SK-N-SH treated with all-trans-retinoic acid at 6 μM for 48 hours (cell line): ENCODE measurements around the gene FAM181B.

Experiments
- RARB ChIP-seq: fragments of 250-450 bp; sonication (Bioruptor Pico); IDR thresholded peaks from 2 replicates; pipeline ENCODE4 v1.8.0; 2021; ENCODE audit warnings: mild to moderate bottlenecking, moderate library complexity
- TCF4 ChIP-seq: fragments of 250-450 bp; sonication (Bioruptor Pico); IDR thresholded peaks from 2 replicates; pipeline ENCODE4 v1.8.0; 2021; ENCODE audit warnings: mild to moderate bottlenecking, moderate library complexity, borderline replicate concordance
- TOX ChIP-seq: fragments of 250-450 bp; sonication (Bioruptor Pico); IDR thresholded peaks from 2 replicates; pipeline ENCODE4 v1.8.0; 2021; ENCODE audit warnings: mild to moderate bottlenecking, moderate library complexity, borderline replicate concordance
- ZFP3 ChIP-seq: fragments of 250-450 bp; sonication (Bioruptor Pico); IDR thresholded peaks from 2 replicates; pipeline ENCODE4 v1.5.0; 2020; ENCODE audit warnings: mild to moderate bottlenecking, moderate library complexity
- ZNF565 ChIP-seq: fragments of 450-650 bp; formaldehyde crosslinking; conservative IDR thresholded peaks from 2 replicates; pipeline ENCODE4 v1.5.0; 2020; ENCODE audit warnings: low read depth, mild to moderate bottlenecking, moderate library complexity
- TF ChIP-seq, protein P1 (sequence below): fragments of 250-450 bp; sonication (Bioruptor Pico); IDR thresholded peaks from 2 replicates; pipeline ENCODE4 v1.8.0; 2020; ENCODE audit warnings: mild to moderate bottlenecking, moderate library complexity, borderline replicate concordance
- TF ChIP-seq, protein P2 (sequence below): fragments of 250-450 bp; sonication (Bioruptor Pico); IDR thresholded peaks from 2 replicates; pipeline ENCODE4 v1.5.1; 2020; ENCODE audit warnings: low read depth, mild to moderate bottlenecking, moderate library complexity

DNA sequence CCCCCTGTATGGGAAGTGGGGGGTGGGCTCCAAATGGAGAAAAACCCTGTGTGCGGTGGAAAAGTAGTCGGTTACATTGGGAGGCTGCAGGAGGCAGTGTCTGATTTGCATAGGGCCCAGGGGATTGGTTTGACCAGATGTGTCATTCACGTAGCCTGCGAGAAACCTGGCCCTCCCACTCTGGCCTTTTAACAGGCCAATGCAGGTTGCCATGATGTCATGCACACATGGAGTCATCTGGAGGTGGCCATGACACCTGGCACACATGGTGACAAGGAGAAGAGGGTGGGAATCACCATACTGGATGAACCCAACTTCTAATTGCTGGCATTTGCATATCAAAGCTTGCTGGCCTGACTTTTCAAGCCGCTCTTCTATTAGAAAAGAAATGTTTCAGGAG lies 50.6 kb downstream of the FAM181B start:
- TF ChIP-seq, protein P1, sequence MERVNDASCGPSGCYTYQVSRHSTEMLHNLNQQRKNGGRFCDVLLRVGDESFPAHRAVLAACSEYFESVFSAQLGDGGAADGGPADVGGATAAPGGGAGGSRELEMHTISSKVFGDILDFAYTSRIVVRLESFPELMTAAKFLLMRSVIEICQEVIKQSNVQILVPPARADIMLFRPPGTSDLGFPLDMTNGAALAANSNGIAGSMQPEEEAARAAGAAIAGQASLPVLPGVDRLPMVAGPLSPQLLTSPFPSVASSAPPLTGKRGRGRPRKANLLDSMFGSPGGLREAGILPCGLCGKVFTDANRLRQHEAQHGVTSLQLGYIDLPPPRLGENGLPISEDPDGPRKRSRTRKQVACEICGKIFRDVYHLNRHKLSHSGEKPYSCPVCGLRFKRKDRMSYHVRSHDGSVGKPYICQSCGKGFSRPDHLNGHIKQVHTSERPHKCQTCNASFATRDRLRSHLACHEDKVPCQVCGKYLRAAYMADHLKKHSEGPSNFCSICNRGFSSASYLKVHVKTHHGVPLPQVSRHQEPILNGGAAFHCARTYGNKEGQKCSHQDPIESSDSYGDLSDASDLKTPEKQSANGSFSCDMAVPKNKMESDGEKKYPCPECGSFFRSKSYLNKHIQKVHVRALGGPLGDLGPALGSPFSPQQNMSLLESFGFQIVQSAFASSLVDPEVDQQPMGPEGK (CRISPR knock-in tag), result no peak
- TF ChIP-seq TCF4 (CRISPR knock-in tag) (no peak), TOX (CRISPR knock-in tag) (no peak), RARB (CRISPR knock-in tag) (no peak), ZNF565 (CRISPR knock-in tag) (no peak), ZFP3 (CRISPR knock-in tag) (no peak)
- TF ChIP-seq, protein P2, sequence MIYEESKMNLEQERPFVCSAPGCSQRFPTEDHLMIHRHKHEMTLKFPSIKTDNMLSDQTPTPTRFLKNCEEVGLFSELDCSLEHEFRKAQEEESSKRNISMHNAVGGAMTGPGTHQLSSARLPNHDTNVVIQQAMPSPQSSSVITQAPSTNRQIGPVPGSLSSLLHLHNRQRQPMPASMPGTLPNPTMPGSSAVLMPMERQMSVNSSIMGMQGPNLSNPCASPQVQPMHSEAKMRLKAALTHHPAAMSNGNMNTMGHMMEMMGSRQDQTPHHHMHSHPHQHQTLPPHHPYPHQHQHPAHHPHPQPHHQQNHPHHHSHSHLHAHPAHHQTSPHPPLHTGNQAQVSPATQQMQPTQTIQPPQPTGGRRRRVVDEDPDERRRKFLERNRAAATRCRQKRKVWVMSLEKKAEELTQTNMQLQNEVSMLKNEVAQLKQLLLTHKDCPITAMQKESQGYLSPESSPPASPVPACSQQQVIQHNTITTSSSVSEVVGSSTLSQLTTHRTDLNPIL (CRISPR knock-in tag), result no peak
